Activated CD8-positive, alpha-beta memory T cell treated with anti-CD3 and anti-CD28 coated beads, Interleukin-2, amount 50 U/mL, for 4 hours (primary cell): Measurements from ENCODE around the gene ELOVL6.
"Not testable (repeated sequence)": the region's sequence is repeated elsewhere in the genome, so short reads cannot be mapped to it uniquely, and the experiment has no call there.

ENCODE experiments used
- DNase-seq: peaks from one replicate; pipeline ENCODE4 v3.0.0-alpha.2; 2020

Gene ELOVL6

DNA sequence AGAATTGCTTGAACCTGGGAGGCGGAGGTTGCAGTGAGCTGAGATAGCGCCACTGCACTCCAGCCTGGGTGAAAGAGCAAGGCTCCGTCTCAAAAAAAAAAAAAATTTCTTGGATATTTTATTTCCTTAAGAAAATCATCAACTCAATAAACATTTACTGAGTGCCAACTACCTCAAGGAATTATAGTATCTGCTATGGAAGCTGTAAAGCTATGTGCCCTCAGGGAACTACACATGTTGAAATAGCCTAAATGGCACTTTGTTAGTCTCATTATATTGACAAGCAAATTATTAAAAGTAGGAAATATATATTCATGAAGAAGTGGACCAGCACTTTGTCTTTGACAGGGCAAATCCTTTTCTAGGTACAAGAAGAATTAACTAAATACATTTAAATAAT lies 40.8 kb downstream of the ELOVL6 start:
- DNase-seq: no peak

DNA sequence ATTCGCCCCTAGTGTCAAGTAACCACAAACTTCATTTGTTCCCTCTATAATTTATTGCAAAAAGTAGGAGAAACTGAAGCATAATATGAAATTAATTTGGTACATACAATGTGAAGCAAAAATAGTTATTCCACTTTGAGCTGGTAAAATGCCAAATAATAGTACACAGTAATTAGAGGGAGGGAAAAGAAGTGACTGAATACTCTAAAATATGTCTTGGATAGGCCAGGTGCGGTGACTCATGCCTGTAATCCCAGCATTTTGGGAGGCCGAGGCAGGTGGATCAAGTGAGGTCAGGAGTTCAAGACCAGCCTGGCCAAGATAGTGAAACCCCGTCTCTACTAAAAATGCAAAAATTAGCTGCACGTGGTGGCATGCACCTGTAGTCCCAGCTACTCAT lies 41.2 kb downstream of the ELOVL6 start:
- DNase-seq: not testable (repeated sequence)

DNA sequence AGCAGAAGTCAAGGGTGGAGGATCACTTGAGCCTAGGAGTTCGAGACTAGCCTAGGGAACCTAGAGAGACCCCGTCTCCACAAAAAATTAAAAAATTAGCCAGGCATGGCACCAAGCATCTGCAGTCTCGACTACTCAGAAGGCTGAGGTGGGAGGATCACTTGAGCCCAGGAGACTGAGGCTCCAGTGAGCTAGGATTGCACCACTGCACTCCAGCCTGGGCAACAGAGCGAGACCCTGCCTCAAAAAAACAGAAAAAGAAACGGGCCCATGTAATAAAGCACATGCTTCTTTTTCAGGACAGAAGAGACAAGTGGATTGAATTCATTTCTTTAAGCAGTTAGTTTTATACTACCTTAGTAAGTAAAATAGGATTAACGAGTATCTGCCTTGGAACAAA lies 42.0 kb downstream of the ELOVL6 start:
- DNase-seq: no peak

DNA sequence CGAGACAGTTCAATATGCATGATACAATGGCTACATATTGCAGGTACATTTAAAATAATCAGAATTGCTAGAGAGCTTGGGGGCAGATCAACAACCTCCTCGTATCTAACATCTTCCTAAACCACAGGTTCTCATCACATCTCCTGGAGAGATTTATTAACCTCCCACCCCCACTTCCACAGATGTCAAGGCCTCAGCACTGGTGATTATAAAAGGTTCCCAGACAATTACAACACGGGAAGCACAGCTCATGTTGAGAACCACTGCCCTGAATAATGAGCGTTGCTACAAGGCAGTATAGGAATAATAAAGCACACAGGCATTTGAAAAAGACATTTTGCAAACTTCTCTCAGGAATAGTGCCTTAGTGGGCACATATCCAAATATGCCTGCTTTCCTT lies 42.8 kb downstream of the ELOVL6 start:
- no peak for DNase-seq

DNA sequence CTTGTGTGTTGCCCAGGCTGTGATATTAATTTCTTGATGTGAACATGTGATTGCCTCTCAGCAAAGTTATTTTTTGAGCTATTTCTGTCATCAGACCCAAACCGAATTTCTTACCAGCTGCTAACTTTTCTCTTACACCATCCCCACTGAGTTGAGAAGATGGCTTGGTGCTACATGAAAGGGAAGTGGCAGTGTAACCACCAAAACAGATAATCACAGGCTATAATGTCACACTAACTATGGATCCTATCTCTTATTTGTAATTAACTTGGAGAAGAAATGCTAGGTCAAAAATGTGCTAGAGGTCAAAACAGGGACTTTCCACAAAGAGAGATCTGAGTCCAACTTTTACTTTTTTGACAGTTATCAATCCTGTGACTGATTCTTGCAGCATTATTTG lies 43.8 kb downstream of the ELOVL6 start:
- DNase-seq: no peak

DNA sequence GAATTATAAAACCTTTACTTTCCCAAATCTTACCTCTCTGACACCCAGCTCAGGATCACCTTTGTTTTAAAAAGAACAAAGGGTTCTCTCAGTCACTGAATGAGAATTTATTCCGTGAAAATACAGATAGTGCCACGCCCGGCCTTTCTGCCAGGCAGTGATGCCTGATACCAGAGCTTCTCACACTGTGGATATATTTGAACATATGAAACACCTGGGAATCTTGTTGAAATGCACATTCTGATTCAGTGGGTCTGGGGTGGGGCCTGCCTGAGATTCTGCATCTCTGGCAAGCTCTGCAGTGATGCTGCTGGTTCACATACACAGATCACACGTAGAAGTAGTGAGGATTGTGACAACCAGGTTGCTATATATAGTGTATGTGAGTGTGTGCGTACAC lies 46.0 kb downstream of the ELOVL6 start:
- no peak for DNase-seq

DNA sequence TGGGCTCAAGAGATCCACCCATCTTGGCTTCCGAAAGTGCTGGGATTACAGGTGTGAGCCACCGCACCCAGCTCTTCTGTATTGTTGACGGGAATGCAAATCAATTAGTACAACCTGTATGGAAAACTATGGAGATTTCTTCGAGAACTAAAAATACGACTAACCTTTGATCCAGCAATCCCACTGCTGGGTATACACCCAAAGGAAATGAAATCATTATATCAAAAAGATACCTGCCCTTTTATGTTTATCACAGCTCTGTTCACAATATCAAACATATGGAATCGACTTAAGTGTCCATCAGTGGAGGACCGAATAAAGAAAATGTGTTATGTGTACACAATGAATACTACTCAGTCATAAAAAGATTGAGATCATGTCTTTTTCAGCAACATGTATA lies 49.3 kb downstream of the ELOVL6 start:
- DNase-seq: no peak

DNA sequence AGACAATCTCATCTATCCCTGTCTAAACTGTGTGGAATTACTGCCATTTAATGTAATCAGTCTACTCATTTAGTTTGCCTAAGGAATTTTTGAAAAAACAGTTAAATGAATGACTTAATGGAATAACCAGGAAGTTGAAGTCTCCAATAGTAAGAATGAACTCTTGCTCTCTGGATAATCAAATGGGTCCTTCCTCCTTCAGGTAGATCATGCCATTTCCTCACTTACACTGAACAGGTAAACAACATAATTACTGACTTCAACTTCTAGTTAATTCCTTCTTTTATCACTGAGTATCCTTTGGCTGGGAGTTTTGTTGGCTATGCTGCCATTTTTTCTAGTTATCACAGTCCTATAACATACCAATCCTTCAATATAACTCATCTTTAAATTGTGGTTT lies 56.0 kb downstream of the ELOVL6 start:
- no peak for DNase-seq

DNA sequence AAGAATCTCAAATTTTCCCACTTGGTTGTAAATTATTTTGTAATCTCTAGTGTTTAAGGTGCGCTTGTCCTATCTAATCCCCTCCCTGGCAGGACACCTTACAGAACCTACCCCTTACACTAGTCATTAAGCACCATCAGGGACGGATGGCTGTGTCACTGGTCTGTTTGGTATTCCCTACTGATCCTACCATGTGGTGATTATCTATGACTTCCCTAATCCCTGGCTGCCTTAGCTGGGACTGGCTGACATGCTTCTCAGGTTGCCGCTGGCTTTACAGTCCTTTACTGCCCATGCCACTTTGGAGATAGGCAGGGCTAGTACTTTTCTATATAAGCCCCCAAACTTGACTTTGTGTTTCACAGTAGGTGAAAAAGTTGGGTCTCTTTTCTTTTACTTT lies 58.6 kb downstream of the ELOVL6 start:
- DNase-seq: no peak

DNA sequence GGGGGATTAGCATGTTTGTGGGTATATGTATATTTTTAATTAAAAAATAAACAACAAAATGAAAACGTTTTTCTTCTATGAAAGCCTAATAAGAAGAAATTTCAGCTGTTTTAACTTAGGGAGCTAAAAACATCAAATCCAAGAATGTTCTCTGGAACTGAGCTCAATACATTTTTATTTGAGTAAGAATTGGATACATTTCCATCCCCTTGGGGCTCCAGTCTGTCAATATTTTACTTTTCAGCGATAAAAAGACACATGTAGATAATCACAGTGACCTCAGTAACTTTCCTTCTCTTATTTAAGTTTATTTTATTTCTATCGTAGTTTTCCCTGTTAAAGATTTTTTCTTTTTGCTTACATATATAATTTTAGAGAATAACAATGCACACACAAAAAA lies 59.3 kb downstream of the ELOVL6 start:
- DNase-seq: no peak

DNA sequence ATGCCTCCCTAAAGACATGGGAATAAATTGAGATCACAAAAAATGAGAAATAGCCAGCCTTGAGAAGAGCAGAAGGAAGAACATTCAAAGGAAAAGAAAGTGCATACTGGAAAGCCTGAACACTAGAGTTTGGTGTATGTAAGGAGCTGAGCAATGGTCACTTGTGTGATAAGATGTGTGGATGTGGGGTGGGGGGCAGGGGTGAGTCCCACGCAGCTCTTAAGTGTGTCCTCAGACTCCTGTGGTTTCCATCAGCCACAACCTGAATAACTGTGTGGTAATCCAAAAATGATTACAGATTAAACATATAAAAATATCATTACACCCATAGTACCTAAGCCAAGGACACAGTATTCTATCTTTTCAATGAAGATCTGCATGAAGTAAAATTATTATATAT lies 59.9 kb downstream of the ELOVL6 start:
- DNase-seq: no peak

DNA sequence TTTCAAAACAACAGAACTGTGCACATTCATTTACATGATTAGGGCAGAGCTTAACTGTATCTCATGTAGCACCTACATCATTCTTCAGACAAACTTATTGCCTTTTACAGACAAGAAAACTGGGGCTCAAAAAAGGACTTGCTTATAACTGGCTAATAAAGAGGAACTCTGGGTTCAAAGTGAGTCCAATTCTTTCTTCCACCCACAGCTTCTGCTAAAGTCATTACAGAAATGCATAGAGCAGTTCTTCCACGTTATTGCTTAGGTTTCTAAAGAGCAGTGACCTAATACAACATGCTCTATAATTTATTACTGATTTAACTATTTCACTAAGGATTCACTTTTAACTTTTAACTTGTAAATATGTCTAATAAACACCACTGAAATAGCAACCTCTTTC lies 60.6 kb downstream of the ELOVL6 start:
- no peak for DNase-seq

DNA sequence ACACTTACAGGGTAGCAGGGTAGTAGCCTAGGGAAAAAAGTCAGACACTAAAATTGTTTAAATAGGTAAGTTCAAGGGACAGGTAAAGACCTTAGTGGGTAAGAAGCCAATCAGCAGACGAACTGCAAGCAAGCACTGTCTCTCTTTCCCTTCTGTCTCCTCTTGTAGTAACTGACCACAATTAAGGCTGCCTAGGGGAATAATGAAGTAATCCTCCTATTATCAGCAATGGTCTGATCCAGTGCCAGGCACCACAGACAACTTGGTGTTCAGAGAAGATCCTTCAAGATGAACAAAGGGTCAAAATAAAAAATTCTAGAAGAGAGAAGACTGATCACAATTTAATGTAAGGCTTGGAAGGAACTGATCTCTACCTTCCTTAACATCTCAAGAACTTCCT lies 62.9 kb downstream of the ELOVL6 start:
- no peak for DNase-seq

DNA sequence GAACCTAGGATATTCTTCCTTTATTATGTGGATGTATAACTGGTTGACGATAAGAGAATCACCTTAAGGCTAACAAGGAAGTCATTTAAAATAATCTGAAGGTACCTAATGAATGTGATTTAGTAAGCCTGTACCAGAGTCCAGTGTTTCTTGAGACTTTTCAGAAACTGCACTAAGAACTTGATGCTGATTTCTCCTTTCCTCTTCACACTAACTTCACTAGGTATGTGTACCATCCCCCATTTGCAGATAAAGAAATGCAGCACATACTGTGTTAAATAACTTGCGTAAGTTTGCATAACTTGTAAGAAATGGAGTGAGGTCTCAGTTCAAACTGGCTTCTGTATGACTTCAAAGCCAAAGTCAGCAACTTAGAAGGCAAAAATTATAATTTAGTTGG lies 63.3 kb downstream of the ELOVL6 start:
- no peak for DNase-seq

DNA sequence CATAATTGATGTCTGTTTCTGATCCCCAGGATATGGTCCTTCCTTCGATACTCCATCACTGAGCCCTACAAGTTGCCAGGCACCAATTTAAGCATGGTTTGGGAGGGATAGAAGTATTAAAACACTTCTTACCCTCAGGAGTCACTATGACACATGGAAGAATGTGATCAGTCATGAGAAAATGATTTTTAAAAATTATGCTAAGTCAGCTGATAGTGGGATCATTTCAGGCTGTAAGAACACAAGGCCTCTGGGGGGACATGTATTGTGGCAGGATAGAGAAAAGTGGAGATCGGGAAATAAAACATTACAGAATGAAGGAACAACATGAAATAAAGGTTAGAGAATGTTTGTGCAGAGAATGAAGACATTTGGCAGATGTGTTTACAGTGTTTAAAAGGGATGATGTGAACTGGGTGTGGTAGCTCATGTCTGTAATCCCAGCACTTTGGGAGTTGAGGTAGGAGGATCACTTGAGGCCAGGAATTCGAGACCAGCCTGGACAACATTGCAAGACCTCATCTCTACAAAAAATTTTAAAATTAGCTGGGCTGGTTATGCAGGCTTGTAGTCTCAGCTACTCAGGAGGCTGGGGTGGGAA lies 64.0 kb downstream of the ELOVL6 start:
- DNase-seq: no peak

DNA sequence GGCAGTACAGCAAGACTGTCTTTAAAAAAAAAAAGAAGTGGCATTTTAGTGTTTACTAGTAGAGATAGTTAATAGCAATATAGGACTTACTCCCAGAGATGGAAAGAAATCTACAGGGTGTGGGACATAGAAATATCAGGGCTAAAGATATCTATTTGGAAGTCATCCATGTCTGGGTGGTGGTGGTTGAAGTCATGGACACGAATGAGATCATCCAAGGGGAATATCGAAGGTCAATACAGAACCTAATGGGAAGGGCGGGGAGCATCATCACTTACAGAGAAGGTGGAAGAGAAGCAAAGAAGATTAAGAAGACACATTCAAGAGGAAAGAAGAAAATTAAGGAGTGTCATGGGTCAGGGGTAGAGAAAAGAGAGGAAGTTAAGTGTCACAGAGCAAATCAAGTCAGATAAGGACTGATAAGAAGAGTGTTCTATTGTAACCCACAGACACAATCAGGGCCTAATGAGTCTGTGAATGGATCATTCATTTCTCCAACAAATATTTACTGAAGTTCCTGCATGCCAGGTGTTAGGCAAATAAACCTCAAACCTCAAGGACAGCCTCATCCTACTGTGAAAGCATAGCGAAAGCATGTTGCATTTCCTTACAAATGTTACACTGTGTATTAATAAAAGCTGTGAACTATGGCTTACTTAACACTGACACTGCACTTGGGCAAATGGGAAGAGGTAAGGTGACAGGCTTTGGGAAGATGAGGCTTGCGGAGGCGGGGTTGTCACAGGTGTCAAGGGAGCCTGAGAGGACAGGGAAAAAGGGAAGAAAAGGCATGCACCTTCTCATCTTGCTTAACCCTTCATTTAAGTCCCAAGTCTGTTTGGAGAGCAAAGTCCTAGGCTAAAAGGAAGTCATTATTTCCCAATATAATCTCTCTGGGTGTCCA lies 65.3 kb downstream of the ELOVL6 start:
- DNase-seq: no peak

DNA sequence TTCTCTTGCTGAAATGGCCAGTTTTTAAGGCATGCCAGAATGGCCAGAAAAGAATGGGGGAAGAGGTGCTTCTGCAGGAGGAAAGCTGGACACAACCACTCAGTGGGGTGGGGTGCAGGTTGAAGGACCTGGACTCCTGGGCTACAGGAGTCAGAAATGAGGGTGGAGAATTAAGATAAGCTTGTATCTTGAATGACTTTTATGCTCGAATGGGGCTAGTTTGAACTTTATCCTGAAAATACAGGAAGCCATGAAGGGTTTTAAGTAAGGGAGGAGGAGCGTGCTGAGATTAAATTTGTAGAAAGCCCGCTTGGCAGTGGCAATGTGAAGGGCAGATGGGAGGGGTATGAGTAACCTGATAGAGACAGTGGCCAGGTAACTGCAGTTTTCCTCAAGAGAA lies 66.5 kb downstream of the ELOVL6 start:
- no peak for DNase-seq

DNA sequence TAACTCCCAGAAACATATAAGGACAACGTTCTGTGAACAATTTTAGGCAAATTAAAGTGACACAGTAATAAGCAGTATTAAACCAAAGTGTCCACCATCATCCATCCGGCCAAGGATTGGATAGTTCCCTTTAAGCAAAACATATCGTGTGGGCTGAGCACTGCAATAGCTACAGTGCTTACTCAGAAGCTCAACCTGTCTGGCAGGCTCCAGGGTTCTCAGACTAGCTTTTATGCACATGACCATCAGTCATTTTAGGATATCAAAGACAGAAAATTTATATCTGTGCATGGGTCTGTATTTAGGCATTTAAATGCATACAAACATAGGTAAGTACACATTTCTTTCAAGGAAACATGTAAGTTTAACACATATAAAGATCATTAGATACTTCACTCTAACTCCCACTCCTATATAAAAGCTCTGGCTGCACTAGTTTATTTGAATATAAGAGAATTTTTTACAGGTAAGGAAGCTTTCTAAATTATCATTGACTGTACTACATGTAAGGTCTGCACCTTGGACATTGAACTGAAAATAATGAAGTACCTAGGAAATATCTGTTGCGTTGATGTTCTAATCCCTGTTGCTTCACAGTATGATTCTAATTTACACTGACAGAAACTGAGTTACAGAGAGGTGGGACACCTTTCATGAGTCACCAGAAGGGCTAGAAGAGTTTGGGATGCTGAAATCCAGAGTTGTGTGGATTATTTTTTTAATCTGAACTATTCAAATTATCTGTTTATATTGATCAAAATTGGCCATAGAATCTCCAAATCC lies 67.6 kb downstream of the ELOVL6 start:
- DNase-seq: no peak

DNA sequence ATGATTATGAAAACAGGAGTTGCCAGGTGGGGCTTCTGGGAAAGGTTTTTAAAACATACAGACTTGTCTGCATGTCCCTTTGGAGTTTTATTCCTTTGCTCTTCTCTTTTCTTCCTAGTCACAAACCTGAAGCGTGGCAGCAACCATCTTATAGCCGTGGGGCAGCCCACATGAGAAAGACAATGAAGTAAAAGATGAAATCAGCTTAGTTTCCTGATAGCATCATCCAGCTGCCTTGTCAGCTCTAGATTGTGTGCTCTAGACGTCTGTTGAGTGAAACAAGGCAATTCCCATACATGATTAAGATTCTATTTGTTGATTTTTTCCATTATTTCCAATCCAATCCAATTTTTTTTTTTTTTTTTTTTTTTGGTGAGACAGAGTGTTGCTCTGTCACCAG lies 68.9 kb downstream of the ELOVL6 start:
- no peak for DNase-seq

DNA sequence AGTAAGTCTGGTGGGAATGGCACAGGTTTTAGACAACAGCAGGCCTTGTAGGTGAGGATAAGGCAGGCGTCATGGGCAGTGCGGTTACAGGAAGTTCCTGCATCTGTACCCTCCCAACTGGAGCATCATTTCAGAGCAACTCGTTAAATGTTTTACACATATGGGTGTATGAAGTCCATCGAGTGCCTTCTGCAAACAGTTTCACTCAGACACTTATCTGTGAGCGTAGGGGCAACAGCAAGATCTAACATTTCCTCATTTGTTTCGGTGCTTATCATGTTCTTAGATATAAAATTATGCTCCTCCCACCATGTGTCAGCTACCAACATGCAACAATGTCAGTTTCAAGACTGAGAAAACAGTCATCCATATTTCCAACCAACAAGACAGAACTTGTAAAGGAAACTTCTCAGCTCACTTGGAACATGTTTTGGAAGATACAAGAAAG lies 69.9 kb downstream of the ELOVL6 start:
- no peak for DNase-seq

DNA sequence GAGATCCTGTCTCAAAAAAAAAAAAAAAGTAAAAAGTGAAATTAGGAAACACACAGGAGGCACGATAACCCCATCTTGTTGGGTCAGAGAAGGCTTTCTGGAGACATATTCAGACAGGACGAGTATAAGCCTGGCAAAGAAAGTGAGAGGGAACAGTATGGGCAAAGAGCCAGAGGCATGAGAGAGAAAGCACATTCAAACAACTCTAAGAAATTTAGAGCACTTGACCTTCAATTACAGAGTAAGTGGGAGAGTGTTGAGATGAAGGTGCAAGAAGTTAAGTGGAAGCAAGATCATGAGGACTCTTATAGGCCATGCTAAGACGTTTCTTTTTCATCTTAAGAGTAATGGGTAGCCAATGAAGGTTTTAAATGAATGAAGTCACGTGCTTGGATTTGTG lies 70.4 kb downstream of the ELOVL6 start:
- DNase-seq: no peak

DNA sequence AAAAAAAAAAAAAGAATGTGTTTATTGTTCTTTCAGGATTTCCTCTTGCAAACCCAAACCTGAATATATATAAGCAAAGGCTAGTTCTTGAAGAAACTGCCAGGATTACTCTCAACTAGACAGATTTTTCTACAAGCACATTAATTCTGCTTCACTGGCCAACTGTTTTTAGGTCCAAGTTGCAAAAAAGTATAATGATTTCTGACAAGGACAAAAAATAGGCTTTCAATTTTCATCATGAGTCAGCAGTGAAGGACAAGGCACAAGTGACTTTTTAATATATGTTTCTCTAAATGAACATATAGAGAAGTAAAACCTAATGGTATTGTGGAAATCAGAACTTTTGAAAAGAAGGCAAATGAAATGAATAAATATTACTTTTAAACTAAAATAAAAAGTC lies 73.7 kb downstream of the ELOVL6 start:
- DNase-seq: no peak

DNA sequence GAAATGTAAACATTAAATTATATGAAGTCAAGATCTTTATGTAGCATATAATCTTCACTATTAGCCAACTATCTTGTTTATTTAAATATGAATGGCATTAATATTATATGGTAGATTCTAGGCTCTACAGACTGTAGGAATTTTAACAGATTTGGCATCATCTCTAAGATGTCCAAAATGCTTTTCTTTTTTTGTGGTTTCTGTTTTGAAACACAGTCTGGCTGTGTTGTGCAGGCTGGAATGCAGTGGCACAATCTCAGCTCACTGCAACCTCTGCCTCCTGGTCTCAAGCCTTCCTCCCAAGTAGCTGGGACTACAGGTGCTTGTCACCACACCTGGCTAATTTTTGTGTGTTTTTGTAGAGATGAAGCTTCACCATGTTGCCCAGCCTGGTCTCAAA lies 76.2 kb downstream of the ELOVL6 start:
- DNase-seq: no peak

DNA sequence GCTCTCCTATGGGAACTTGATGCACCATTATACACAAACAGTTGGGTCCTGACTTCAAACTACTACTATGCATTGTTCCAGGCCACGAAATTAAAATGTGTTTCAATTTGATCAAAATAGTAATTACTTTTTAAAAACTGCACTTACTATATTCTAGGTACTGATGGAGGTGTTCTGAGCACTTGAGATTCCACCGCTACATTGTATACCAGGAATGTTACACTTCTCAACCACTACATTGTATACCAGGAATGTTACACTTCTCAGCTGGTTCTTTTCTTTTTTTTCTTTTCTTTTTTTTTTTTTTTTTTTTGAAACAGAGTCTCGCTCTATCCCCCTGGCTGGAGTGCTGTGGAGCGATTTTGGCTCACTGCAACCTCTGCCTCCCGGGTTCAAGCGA lies 77.9 kb downstream of the ELOVL6 start:
- DNase-seq: no peak
